NOMO-1 (cell line): Measurements from ENCODE around the gene CSRNP3.

Experiments
- DNase-seq, 2 experiments: peaks; one replicate each; lab custom pipeline; 2025; ENCODE audit not compliant: unreplicated experiment in 2 of 2; lab: John Stamatoyannopoulos, UW

CSRNP3 gene

DNA sequence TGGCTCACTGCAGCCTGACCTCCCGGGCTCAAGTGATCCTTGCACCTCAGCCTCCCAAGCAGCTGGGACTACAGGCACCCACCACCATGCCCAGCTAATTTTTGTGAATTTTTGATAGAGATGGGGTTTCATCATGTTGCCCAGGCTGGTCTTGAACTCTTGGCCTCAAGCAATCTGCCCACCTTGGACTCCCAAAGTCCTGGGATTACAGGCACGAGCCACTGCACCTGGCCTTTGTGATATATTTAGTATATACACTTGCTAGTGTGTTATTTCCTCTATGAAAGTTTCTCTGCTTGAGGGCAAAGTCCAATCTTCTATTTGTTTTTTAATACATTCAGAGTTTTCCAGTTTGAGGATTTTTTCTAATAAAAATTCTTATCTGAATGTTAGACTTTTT is 205.3 kb downstream of the CSRNP3 start:
- no peak for DNase-seq

DNA sequence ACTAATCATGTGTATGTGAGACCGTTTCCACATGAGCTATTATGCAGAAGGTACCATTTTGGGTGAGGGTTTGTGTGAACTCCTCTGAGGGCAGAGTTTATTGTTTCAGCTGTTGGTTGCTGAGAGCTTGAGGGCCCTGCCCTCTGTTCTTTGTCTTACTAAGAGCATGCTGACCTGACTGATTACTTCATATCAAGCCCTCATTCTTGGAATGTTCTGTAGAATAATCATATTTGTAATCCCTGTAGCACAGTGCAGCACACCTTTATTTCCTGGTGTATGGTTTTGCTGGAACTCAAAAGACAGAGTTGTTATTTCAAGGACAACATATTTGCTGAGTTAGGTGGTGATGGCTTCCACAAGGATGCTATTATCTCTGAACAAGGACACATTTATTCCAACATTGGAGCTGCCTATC is 206.1 kb downstream of the CSRNP3 start:
- DNase-seq = no peak

DNA sequence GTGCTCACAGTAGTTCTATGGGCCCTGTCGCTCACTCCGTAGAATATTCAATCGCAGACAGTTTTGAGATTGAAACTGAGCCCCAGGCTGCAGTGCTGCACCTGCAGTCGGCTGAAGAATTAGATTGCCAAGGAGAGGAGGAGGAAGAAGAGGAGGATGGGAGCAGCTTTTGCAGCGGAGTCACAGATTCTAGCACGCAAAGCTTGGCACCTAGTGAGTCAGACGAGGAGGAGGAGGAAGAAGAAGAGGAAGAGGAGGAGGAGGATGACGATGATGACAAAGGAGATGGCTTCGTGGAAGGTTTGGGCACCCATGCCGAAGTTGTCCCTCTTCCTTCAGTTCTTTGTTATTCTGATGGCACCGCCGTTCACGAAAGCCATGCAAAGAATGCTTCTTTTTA is 209.4 kb downstream of the CSRNP3 start:
- DNase-seq = no peak

DNA sequence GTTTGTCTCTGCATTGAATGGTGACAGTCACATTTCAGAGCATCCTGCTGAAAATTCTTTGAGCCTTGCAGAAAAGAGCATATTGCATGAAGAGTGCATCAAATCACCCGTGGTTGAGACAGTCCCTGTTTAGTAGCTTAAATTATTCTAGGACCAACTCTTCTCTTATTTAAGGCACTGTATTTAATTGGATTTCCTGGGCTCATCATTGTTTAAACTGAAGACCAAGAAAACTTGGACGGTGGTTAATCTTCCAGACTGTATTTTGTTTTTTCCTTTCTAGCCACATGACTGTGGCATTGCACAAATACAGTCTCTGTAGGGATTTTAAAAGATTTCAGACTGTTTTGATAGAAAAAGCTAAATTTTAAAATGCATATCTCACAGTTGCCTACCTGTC is 210.1 kb downstream of the CSRNP3 start:
- DNase-seq = no peak

DNA sequence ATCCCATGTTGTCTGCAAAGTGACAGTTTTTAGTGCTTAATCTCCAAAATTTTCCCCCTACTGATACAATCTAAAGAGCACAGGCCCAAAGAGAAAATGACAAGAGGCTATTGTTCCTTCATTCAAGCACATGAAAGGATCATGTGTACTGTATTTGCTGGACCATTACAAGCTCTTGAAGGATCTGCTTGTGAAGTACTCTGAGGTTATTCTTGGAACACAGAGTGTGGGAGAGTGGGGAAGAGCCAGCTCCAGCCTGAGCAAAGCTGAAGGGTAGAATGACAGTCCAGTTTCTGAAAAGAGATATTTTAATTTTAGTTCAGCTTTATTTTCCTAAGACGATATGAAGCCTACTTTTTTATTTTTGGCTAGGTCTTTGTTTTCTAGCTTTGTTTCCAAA is 212.3 kb downstream of the CSRNP3 start:
- no peak for DNase-seq

DNA sequence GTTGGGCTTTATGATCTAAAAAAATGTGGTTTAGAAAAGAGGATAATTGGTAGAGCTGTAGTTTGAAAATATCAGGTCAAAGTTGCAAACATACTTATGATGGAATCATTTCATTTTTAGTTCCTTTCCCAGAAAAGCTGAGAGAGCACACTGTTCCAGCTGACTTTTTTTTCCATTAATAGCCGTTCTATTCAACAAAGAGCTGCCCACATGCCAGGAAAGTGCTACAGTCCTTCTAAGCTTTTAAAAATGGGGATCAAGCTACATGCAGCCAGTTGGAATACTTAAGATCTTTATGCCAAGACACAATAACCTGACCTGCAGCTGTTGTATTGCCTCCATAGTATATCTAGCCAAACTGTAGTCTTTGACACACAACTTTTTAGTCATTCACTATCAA is 213.0 kb downstream of the CSRNP3 start:
- no peak for DNase-seq

DNA sequence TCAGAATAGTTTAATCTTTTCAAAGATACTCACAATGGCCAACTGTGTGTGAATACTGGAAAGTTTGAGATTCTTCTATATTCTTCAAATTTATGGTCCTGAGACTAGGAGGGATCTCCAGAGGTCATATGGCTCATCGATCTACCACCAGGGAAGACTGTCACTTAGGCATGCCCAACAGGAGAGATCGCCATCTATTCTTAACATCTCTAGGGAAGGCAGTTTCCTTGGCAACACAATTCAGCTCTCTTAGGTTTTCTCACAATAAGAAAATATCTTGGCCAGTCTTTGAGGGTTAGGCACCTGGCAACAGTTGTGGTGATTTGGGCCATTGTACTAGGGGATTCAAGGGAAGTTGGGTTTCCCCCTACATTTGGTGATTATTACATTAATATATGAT is 217.3 kb downstream of the CSRNP3 start:
- no peak for DNase-seq

DNA sequence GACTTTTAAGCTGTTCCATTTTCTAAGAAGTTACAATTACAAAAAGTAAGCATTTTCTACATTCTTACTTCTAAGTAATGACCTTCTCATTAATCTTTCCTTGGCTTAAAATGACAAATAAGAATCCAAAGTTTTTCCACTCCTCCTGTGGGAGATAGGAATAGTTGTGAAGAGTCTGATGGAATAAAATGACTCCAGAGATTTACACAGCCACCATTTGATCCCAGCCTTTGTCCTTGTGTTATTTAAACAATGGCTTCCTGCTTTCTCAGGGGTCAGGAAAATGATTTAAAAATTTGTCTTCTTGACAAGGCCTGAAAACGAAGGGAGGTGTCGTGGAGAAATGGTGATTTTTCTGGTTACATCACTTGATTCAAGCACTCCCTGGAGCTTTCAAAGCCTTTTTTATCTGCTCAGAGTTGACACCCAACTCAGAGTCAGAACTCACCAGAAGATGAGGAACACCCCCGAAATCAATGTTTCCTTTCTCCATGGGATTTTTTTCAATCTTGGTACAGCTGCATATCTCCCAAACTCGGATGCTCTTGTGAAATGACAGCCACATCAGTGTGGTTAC is 218.0 kb downstream of the CSRNP3 start:
- DNase-seq = no peak

DNA sequence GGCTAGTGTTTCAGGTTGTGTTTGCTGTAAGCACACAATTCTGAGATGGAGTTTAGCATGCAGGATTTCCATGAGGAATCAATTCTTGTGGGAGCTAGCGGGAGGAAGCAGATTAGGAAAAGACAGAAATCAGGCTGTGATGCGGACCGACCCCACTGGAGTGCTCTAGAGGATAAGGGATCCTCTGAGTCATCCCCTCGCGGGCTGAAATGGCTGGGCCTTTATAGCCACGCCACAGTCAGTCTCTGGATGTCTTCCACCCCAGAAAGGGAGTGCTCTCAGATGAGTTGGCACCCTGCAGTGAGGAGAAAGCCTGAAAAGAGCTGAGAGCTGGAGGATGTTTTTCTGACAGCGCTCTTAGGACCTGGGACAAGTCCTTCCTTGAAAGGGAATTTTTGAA is 222.1 kb downstream of the CSRNP3 start:
- DNase-seq = no peak

DNA sequence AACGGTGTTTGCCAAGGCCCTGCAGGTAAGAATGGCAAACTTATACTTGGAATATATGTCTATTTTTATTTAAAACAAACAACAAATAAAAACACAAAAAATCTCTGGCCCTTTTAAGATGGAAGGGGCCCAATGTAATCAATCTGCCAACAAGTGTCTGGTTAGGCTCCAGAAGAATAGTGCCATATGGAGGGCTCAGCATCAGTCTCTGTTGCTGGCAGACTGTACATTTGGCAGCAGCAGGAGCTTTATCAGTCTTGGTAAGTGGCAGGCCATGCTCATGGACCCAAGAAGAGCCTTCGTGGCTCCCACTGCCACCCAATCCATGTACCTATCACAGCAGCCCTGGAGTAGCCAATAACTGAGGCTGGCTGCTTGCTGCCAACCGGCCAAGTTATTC is 223.4 kb downstream of the CSRNP3 start:
- no peak for DNase-seq

DNA sequence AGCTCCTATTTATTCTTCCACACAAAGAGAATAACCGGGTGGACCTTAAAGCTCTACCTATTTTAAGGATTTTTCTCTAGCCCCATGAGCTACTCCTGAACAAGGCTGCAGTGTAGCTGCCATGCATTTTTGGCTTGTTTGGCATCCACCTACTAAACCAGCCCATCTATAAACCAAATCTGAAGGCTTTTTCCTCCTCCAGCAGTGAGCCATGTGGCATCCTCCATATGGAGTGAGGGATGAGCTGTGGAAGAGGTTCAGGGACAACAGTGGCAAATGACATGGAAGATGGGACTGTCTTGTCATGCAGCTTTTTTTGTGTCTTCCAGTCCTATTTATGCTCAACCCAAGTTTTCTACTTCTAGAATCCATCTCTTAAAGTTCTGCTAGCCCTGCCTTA is 224.3 kb downstream of the CSRNP3 start:
- no peak for DNase-seq

DNA sequence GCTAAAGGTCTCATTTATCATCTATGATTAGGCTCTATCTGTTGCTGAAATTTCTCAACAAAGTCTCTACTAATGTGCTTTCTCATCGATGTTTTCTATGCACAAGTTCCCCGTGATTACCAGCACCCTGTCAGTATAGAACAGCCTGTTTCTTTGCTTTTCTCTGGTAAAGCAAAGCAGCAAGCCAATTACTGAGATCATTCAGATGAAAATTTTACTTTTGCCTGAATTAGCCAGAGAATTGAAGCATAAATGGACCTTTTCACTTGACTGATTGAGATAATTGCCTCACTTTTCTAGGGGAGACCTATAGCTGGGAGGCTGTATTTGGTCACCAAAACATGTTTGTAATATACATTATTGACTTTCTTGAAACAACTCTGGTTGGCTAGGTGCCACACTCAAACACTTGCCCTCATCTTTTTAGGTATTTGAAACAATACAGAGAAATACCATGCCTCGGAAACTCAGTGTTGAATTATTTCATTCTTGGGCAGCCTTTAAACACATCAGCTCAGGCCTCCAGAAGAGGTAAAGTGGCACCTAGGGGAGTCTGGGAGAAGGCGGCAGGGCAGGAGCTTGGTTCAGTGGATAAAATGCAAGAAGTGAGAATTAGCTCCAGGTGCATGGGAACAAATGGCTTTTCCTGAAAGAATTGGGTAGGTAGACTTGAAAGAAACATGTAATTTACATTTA is 228.4 kb downstream of the CSRNP3 start:
- no peak for DNase-seq

DNA sequence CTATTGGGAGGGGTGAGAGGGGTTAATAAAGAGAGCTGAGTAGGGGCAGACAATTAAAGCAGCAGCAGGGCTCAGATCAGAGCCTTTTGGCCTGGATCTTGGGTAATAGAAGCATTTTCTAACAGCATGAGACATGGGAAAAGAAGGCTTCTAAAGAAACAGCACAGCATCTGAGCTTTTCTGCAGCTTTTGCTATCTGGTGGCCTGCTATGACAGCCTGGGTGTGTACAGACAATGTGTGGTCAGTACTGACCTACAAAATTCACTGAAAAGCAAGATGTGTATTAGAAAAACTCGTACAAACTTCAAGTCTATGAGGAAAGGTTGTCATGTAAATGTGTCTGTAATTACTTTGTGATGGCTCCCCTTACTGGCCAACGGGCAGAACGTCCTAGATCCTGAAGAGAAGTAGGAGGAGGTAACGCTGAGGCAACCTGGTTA is 229.0 kb downstream of the CSRNP3 start:
- DNase-seq = peak in 1 of 2 experiments; percentile 29

DNA sequence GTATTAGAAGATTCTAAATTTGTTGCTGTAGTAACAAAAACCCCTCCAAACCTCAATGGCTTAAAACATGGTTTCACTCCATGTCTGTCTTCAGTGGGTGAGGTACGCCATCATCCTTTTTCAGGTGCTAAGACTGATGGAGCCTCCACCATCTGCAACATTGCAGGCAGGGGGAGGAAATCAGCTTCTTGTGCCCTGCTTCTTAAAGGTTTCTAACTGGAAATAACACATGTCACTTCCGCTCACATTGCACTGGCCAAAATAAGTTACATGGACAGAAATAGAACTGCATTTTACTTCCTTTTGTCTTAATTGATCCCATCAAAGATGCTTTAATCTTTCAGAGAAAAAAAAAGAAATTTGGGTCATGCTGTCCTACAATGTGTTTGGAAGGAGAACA is 230.4 kb downstream of the CSRNP3 start:
- DNase-seq = peak in 1 of 2 experiments; percentile 1

DNA sequence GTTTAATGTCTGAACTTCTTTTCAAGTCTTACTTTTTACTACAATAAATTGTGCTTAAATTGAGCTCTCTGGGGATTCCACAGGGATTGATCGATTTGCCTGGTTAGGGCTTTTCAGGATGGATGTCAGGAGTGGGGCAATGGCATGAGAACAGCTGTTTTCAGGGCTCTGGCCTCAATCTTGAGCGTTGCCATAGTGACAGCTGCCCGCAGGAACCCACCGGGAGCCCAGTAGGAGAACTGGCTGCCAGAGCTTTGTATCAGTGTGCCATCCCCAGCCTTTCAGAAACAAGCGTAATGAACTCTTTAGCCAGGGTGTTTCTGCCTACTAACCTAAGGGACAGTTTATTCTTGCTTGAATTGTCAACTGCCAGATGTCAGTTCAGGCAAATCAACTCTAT is 231.0 kb downstream of the CSRNP3 start:
- DNase-seq = no peak

DNA sequence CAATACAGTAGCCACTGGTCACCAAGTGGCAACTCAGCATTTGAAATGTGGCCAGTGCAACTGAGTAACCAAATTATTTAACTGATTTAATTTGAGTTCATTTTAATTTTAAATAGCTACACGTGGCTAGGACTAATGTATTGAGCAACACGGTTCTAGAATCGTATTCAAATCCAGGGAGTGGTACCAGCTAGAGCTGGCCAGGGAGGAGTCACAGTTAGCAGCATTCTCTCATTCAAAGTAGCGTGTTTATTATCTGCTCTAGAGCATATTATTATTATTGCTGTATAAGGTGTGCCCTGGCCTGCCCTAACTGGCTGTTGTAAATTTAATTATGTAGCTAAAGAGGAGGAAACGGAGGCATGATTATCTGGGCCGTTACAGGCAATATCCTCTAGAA is 231.6 kb downstream of the CSRNP3 start:
- DNase-seq = no peak

DNA sequence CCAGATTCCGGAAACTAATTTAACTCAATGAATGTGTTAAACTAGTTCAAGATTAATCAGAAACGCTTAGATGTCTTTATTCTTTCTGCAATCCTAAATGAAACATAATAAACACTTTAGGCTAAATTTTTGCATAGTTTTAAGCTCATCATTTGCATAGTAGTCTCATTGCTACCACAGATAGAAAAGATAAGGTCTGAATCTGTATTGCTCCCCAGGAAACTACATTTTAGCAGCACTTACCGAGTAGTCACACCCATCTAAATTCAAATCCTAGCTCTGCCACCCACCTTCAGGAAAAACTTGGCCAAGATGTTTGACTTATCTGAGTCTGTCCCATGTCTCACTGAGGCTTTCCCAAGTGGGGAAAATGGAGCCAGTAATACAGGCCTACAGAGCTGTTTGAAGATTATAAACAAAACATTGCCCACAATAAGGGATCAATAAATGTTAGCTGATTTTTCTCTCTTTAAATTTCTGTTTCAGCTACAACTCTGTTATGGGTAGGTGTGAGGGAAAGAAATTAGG is 237.5 kb downstream of the CSRNP3 start:
- no peak for DNase-seq

DNA sequence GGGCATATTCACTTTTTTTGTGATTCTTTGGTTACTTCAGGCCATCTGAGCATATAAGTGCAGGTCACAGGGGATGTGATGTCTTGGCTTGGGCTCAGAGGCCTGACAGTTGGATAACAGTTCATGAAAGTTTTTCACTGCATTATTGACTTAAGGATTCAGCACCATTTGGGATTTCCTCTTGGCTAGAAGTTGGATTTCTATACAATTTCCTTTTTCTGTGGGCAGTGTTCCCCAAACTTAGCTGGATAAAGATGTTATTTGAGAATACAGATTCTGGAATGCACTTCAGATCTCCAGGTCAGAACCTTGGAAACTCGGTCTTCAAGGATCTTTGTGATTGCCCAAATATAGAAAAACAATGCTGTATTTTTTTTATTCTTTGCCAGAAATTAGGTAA is 246.6 kb downstream of the CSRNP3 start:
- no peak for DNase-seq

DNA sequence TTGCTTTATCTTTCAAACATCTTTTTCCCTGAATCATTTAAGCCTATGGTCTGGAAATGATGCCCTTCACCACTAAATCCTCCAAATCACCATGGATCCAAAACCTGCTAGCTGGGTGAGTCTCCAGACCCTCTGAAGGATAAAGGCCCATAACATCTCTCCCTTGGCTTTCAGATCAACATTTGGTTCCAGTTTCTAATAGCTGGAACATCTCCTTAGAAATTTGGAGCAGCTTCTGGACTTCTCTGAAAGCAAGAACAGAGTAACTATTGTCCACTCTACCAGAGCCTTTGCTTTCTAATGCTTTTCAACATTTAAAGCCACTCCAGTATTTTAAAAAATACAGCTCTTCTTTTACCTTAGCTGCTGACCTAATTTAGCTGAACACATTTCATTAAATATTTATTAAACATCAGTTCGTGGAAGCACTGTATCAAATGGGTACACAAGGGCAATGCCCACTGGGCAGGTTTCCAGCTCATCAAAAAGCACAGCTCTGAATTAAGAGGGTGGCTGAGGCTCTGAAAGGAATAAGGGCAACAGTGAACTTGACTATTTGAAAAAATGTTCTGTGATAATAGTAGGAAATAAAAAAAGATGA is 249.2 kb downstream of the CSRNP3 start:
- DNase-seq = no peak

DNA sequence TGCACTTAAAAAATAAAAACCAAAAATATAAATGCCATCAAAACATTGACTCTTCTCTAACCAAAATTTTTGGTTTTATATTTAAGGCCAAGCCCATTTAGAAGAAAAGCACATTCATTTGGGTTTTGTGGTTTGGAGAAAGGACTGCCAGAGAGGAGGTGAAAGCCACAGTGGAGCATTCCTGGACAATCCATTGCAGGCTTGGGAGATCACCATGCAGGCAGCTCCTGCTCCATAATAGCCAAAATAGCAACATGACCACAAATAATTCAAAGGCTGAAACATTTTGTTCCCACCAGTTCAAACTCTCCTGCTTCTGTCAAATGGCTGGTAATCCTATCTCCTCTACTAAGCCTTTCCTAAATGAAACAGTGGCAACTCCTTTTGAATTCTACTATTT is 251.0 kb downstream of the CSRNP3 start:
- DNase-seq = no peak

DNA sequence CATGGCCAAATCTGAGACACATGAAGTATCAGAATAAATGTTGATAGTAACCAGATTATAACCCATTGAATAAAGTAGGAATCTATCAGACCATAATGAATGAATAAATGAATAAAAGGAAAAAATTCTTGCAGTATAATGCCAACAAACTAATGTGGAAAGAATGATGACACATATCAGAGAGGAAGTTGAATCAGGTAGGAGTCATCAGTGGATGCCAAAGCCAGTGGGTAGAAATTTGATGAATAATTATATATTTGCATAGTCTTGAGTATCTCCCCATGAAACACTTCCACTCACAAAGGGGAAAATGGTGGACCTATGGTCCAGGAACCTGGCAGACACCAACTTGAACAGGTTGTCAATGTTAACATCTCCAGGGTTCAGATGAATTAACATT is 255.9 kb downstream of the CSRNP3 start:
- DNase-seq = no peak
